Measurements from ENCODE around the gene TMEM209. TPM values are rescaled to one million over a fixed set of nuclear protein-coding genes. Genes with fewer than 3 reads are reported as not detected.
"Not testable (repeated sequence)": the region's sequence is repeated elsewhere in the genome, so short reads cannot be mapped to it uniquely, and the experiment has no call there.

The TMEM209 gene
- polyA plus RNA-seq, 10 donors: 7.8 to 14.3 (median 11.1) TPM

DNA sequence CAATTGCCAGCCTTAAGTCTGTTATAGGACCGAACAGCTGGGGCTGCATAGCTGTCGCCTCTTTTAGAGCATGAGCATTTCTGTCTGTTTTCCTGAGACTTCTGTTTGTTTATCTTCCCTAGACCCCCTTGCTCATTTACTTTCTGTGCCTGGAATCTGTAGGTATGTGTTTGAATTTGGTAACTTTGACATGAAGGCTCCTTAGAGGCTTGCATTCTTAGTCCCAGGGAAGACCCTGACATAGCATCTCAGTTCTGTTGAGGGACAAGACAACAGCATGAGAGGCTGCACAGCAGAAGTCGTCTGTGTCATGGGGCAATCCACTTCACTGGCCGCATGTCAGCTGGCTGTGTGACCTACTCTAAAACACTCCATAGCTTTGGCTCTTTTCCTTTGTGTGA, 76.2 kb downstream of the TMEM209 start:
- peak in 1 of 3 donors; percentile 64 for DNase-seq

GRCh38 chr7:130127821-130128317, 77.3 kb downstream of the TMEM209 start:
- DNase-seq: peak; percentile 65 to 87 (median 73)

DNA sequence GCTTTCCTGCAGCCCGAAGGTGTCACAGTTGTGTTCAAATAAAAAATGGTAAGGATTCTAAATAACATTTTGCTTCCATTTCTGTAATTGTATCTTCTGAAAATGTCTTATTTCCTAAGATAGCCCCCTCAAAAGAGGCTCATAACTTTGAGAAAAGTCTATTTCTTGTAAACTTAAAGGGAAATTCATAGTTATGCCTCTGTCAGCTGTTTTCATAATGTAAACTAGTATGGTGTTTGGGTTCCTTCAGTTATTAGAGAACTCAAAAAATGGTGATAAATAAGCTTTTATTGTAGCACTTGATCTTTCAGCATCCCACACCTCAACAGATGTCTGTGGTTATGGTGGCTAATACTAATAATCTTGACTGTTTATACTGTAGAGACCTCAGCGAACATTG, 77.8 kb downstream of the TMEM209 start:
- DNase-seq: no peak

GRCh38 chr7:130126840-130127239, 78.4 kb downstream of the TMEM209 start:
- DNase-seq: not testable (repeated sequence)

DNA sequence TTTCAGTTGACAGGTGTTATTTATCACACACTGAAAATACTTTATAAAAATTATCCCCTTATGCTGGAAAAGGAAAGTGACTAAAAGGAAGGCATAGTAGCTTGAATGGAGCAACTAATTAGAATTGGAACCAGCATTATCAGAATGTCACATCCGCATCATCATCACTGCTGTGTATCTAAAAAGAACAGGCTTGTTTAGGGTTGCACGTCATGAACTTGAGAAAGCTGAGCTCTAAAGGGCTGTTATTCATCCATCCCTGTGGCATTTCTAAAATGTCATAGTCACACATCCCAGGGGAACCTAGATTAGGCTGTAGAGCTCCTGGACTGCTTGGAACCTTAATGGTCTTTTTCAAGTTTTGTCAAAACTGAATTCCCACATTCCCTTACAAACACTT, 80.5 kb downstream of the TMEM209 start:
- no peak for DNase-seq

DNA sequence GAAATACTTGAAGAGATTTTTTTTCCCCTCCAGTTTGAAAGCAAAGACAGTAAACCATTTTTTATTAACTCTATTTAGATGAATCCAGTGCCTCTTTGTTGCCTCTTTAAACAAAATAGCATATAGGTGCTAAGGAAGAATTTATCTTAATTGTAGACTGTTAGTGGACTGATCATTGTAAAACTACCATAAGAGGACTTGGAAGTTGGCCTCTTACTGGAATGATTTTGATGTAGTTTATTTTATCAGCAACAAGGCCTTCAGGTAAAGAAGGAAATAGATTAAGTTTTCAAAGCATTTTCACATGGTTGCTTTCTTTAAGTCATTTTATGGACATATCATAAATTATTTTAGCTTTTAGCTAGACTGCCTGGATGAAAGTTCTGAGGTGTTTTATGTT, 81.7 kb downstream of the TMEM209 start:
- DNase-seq: no peak

DNA sequence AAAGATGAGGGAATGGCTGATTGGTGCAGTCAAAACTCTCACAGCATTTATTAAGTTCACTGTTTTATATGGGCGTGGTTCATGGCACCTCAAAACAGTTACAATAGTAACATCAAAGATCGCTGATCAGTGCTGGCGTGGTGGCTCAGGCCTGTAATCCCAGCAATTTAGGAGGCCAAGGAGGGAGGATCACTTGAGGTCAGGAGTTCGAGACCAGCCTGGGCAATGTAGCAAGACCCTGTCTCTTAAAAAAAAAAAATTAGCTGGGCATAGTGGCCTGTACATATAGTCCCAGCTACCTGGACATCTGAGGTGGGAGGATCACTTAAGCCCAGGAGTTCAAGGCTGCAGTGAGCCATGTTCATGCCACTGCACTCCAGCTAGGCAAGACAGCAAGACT, 86.4 kb downstream of the TMEM209 start:
- DNase-seq: no peak

- no peak for DNase-seq
Measured at GRCh38 chr7:130118294-130118693, 86.9 kb downstream of the TMEM209 start.

GRCh38 chr7:130114776-130115175, 90.4 kb downstream of the TMEM209 start:
- DNase-seq: no peak

Other genes starting within 250 kb of the TMEM209 start
- gene ZC3HC1, start 154.0 kb downstream of the TMEM209 start, polyA plus RNA-seq (ENCODE audit: insufficient read length in 10 of 10): 10 to 100 TPM; 20.7 to 30.6 (median 25.1) TPM
- gene KLHDC10, start 134.9 kb downstream of the TMEM209 start, polyA plus RNA-seq (ENCODE audit: insufficient read length in 10 of 10): 10 to 100 TPM; 35.0 to 49.8 (median 42.7) TPM
- gene SSMEM1, start 2.5 kb upstream of the TMEM209 start, polyA plus RNA-seq (ENCODE audit: insufficient read length in 10 of 10): under 1 TPM in 1 of 10 donors, not detected in 9; 0.18 TPM
- 1 to 10 TPM in 3 of 10 donors, under 1 TPM in 7; 0.25 to 1.1 (median 0.61) TPM for gene CPA2, start 61.5 kb upstream of the TMEM209 start, polyA plus RNA-seq (ENCODE audit: insufficient read length in 10 of 10)
- 1 to 10 TPM; 1.2 to 5.2 (median 2.1) TPM for gene CPA4, start 87.8 kb upstream of the TMEM209 start, polyA plus RNA-seq (ENCODE audit: insufficient read length in 10 of 10)
- gene CPA5, start 139.4 kb upstream of the TMEM209 start, polyA plus RNA-seq (ENCODE audit: insufficient read length in 10 of 10): 1 to 10 TPM; 1.4 to 6.0 (median 2.3) TPM
- 1 to 10 TPM; 1.6 to 5.1 (median 3.8) TPM for gene CPA1, start 175.1 kb upstream of the TMEM209 start, polyA plus RNA-seq (ENCODE audit: insufficient read length in 10 of 10)
- 10 to 100 TPM; 17.7 to 35.3 (median 25.4) TPM for gene CEP41, start 235.6 kb upstream of the TMEM209 start, polyA plus RNA-seq (ENCODE audit: insufficient read length in 10 of 10)

All from muscle of back (tissue), 11 donors.